ENCODE data around the gene PKHD1.

DNA sequence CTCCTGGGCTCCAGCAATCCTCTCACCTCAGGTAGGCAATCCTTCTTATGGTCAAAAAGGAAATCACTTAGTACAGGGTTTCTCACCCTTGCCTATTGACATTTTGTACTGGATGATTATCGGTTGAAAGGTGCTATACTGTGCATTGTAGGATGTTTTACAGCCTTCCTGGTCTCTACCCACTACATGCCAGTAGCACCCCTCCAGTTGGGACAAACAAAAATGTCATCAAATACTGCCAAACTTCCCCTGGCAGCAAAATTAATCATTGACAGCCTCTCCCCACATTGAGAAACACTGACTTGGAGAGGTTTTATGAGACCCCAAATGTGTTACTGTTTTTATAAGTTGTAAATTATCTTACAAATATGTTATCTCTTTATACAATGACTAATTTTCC lies 368.1 kb downstream of the PKHD1 start:
- TF ChIP-seq, protein P1, sequence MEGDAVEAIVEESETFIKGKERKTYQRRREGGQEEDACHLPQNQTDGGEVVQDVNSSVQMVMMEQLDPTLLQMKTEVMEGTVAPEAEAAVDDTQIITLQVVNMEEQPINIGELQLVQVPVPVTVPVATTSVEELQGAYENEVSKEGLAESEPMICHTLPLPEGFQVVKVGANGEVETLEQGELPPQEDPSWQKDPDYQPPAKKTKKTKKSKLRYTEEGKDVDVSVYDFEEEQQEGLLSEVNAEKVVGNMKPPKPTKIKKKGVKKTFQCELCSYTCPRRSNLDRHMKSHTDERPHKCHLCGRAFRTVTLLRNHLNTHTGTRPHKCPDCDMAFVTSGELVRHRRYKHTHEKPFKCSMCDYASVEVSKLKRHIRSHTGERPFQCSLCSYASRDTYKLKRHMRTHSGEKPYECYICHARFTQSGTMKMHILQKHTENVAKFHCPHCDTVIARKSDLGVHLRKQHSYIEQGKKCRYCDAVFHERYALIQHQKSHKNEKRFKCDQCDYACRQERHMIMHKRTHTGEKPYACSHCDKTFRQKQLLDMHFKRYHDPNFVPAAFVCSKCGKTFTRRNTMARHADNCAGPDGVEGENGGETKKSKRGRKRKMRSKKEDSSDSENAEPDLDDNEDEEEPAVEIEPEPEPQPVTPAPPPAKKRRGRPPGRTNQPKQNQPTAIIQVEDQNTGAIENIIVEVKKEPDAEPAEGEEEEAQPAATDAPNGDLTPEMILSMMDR (IDR thresholded peaks at IDR 0.05), result no peak
- TF ChIP-seq POLR2AphosphoS5 (IDR thresholded peaks at IDR 0.05) (no peak), POLR2A (IDR thresholded peaks at IDR 0.05) (no peak), EP300 (IDR thresholded peaks at IDR 0.05) (no peak)

All from suprapubic skin (tissue), 4 donors.